H9 (cell line): ENCODE data around the gene ITM2B. TPM values are rescaled to one million over a fixed set of nuclear protein-coding genes. Genes with fewer than 3 reads are reported as not detected.
"Not testable (repeated sequence)": the region's sequence is repeated elsewhere in the genome, so short reads cannot be mapped to it uniquely, and the experiment has no call there.

Source experiments
- DNase-seq: peaks from one replicate; pipeline ENCODE4 v3.0.0-alpha.2; 2017
- H2AFZ ChIP-seq: one replicate; pipeline ENCODE4 v1.6.1; 2013; ENCODE audit warnings: mild to moderate bottlenecking, low read length, control low read depth, moderate library complexity
- H2AK5ac ChIP-seq: 2 replicates; pipeline ENCODE4 v1.6.1; 2013; ENCODE audit warnings: low read length, control low read depth, mixed read lengths; ENCODE audit not compliant: insufficient read length
- H2BK120ac ChIP-seq: one replicate; pipeline ENCODE4 v1.6.1; 2013; ENCODE audit warnings: low read depth, mild to moderate bottlenecking, low read length, control low read depth, inconsistent platforms; ENCODE audit not compliant: poor library complexity, severe bottlenecking
- H2BK12ac ChIP-seq: 2 replicates; pipeline ENCODE4 v1.6.1; 2013; ENCODE audit warnings: low read length, control low read depth, mixed read lengths, low read depth; ENCODE audit not compliant: insufficient read length
- H2BK15ac ChIP-seq: 2 replicates; pipeline ENCODE4 v1.6.1; 2013; ENCODE audit warnings: low read depth, low read length, control low read depth
- H2BK20ac ChIP-seq: one replicate; pipeline ENCODE4 v1.6.1; 2013; ENCODE audit warnings: low read depth, mild to moderate bottlenecking, low read length, control low read depth, inconsistent platforms; ENCODE audit not compliant: poor library complexity, severe bottlenecking
- H2BK5ac ChIP-seq: 2 replicates; pipeline ENCODE4 v1.6.1; 2013; ENCODE audit warnings: low read length, control low read depth, mixed read lengths; ENCODE audit not compliant: insufficient read length
- H3K14ac ChIP-seq: 2 replicates; pipeline ENCODE4 v1.6.1; 2013; ENCODE audit warnings: low read length, control low read depth; ENCODE audit not compliant: insufficient read depth
- H3K18ac ChIP-seq: 2 replicates; pipeline ENCODE4 v1.6.1; 2013; ENCODE audit warnings: low read depth, mild to moderate bottlenecking, mixed read lengths, low read length, control low read depth; ENCODE audit not compliant: insufficient read length
- H3K23ac ChIP-seq: 2 replicates; pipeline ENCODE4 v1.6.1; 2013; ENCODE audit warnings: low read length, control low read depth, mixed read lengths, low read depth; ENCODE audit not compliant: insufficient read length
- H3K23me2 ChIP-seq: 2 replicates; pipeline ENCODE4 v1.6.1; 2013; ENCODE audit warnings: low read depth, mild to moderate bottlenecking, mixed read lengths, low read length, control low read depth; ENCODE audit not compliant: insufficient read length, poor library complexity, severe bottlenecking
- H3K27ac ChIP-seq: 2 replicates; pipeline ENCODE4 v1.5.1; 2013; ENCODE audit warnings: low read length, control low read depth, mixed read lengths, low read depth; ENCODE audit not compliant: insufficient read length
- H3K27me3 ChIP-seq: 2 replicates; pipeline ENCODE4 v1.6.1; 2013; ENCODE audit warnings: low read length, control low read depth, inconsistent platforms; ENCODE audit not compliant: insufficient read depth
- H3K4ac ChIP-seq: 2 replicates; pipeline ENCODE4 v1.6.1; 2013; ENCODE audit warnings: low read depth, mild to moderate bottlenecking, control low read depth, inconsistent platforms, low read length, moderate library complexity
- H3K4me1 ChIP-seq: 2 replicates; pipeline ENCODE4 v1.6.1; 2013; ENCODE audit warnings: low read length, control low read depth, inconsistent platforms; ENCODE audit not compliant: insufficient read depth
- H3K4me2 ChIP-seq: 2 replicates; pipeline ENCODE4 v1.6.1; 2013; ENCODE audit warnings: low read length, control low read depth, mixed read lengths; ENCODE audit not compliant: insufficient read length, insufficient read depth
- H3K56ac ChIP-seq: 2 replicates; pipeline ENCODE4 v1.6.1; 2013; ENCODE audit warnings: low read depth, mild to moderate bottlenecking, mixed read lengths, low read length, control low read depth; ENCODE audit not compliant: insufficient read length
- H3K79me1 ChIP-seq: 2 replicates; pipeline ENCODE4 v1.6.1; 2013; ENCODE audit warnings: low read depth, mild to moderate bottlenecking, moderate library complexity, low read length, control low read depth, inconsistent platforms; ENCODE audit not compliant: insufficient read depth, poor library complexity, severe bottlenecking
- H3K79me2 ChIP-seq: 2 replicates; pipeline ENCODE4 v1.6.1; 2013; ENCODE audit warnings: low read length, control low read depth, inconsistent platforms; ENCODE audit not compliant: insufficient read depth
- H3K9ac ChIP-seq: 2 replicates; pipeline ENCODE4 v1.6.1; 2013; ENCODE audit warnings: low read length, control low read depth, mixed read lengths; ENCODE audit not compliant: insufficient read length; ENCODE audit errors: extremely low read depth
- H3K9me3 ChIP-seq: one replicate; pipeline ENCODE4 v1.6.1; 2013; ENCODE audit warnings: low read depth, low read length, inconsistent platforms; ENCODE audit not compliant: control insufficient read depth
- H3T11ph ChIP-seq: one replicate; pipeline ENCODE4 v1.6.1; 2013; ENCODE audit warnings: mild to moderate bottlenecking, low read length, control low read depth, inconsistent platforms
- H4K20me1 ChIP-seq: one replicate; pipeline ENCODE4 v1.6.1; 2013; ENCODE audit not compliant: control insufficient read depth, insufficient read length, insufficient read depth
- H4K5ac ChIP-seq: 2 replicates; pipeline ENCODE4 v1.6.1; 2013; ENCODE audit warnings: low read depth, mild to moderate bottlenecking, mixed read lengths, low read length, control low read depth; ENCODE audit not compliant: insufficient read length
- H4K8ac ChIP-seq: replicated peaks from 2 replicates; pipeline ENCODE4 v1.6.1; 2013; ENCODE audit warnings: low read length, control low read depth, mixed read lengths, low read depth; ENCODE audit not compliant: insufficient read length
- H4K91ac ChIP-seq: 2 replicates; pipeline ENCODE4 v1.6.1; 2013; ENCODE audit warnings: low read depth, mild to moderate bottlenecking, moderate library complexity, mixed read lengths, low read length, control low read depth; ENCODE audit not compliant: insufficient read length
- H3K27ac Mint-ChIP-seq, 3 experiments: 2 replicates in 2 of 3; 3 replicates in 1 of 3; pipeline ENCODE4 v1.8.0; 2020 to 2021; ENCODE audit warnings: mixed read lengths in 3 of 3, mild to moderate bottlenecking in 1 of 3, moderate library complexity in 1 of 3
- H3K27me3 Mint-ChIP-seq: 2 replicates; pipeline ENCODE4 v1.8.0; 2021; ENCODE audit warnings: low read depth, mild to moderate bottlenecking, moderate library complexity, mixed read lengths
- H3K36me3 Mint-ChIP-seq, 3 experiments: 2 replicates in 2 of 3; 3 replicates in 1 of 3; pipeline ENCODE4 v1.8.0; 2020 to 2021; ENCODE audit warnings: low read depth in 3 of 3, mixed read lengths in 3 of 3; ENCODE audit not compliant: insufficient read depth in 1 of 3
- H3K4me1 Mint-ChIP-seq, 2 experiments: 2 replicates each; pipeline ENCODE4 v1.8.0; 2020; ENCODE audit warnings: mixed read lengths in 2 of 2
- H3K4me3 Mint-ChIP-seq, 2 experiments: 2 replicates in 1 of 2; 3 replicates in 1 of 2; pipeline ENCODE4 v1.8.0; 2020 to 2021; ENCODE audit warnings: mild to moderate bottlenecking in 2 of 2, mixed read lengths in 2 of 2, moderate library complexity in 1 of 2
- H3K9me3 Mint-ChIP-seq, 2 experiments: 2 replicates in 1 of 2; 3 replicates in 1 of 2; pipeline ENCODE4 v1.8.0; 2020; ENCODE audit warnings: mild to moderate bottlenecking in 2 of 2, mixed read lengths in 2 of 2, moderate library complexity in 1 of 2
- CTCF ChIP-seq: fragments of 200-600 bp; sonication (generic); conservative IDR thresholded peaks from 3 replicates; pipeline ENCODE4 v1.8.0; 2021; ENCODE audit warnings: antibody characterized with exemption, mild to moderate bottlenecking
- WGBS: extraction: QIAGEN DNeasy Blood & Tissue Kit; methylation state at CpG from one replicate; pipeline ENCODE4 v1.1.7; 2013; ENCODE audit warnings: missing lambda C conversion rate, low lambda C conversion rate, mixed read lengths; ENCODE audit not compliant: insufficient read length; ENCODE audit errors: extremely low coverage; 5-methylcytosine and 5-hydroxymethylcytosine counted together
- total RNA-seq: library from RNA; stranded (reverse); gene quantifications from 2 replicates; pipeline ENCODE4 v1.2.1, GENCODE V29; 2021

The ITM2B gene
- total RNA-seq, 1 experiment from 2014 or later = 175 TPM

GRCh38 chr13:48214519-48215121, 18.4 kb upstream of the ITM2B start:
- Histone ChIP-seq H3K23me2 (no peaks in the 10 kb centered on the region), H4K91ac (no peak overlapping the region), H3K14ac (no peak overlapping the region), H3K9ac (no peak overlapping the region), H2AK5ac (no peak overlapping the region), H3K4me1 (no peaks in the 10 kb centered on the region), H2BK12ac (no peak overlapping the region), H3K27ac (no peak overlapping the region), H3K23ac (no peak overlapping the region), H3K79me1 (no peaks in the 10 kb centered on the region), H2BK5ac (no peak overlapping the region), H3K56ac (no peak overlapping the region), H4K8ac (no peak overlapping the region), H3T11ph (no peak overlapping the region), H4K5ac (no peak overlapping the region), H2BK20ac (no peak overlapping the region), H2BK15ac (no peak overlapping the region; the same call in 1 of the 2 replicates), H3K79me2 (no peaks in the 10 kb centered on the region), H2BK120ac (no peak overlapping the region), H4K20me1 (no peaks in the 10 kb centered on the region), H3K9me3 (no peaks in the 10 kb centered on the region), H3K27me3 (no peaks in the 10 kb centered on the region), H3K18ac (no peak overlapping the region), H3K4me2 (no peak overlapping the region), H3K4ac (no peak overlapping the region), H2AFZ (no peak overlapping the region)
- peaks cover 3 to 11% (median 6%) of the 10 kb centered on the region in 3 experiments; a peak in 6 of 7 replicates for H3K36me3 Mint-ChIP-seq
- peaks cover 15 to 20% of the 10 kb centered on the region in 2 experiments for H3K9me3 Mint-ChIP-seq
- no peak overlapping the region for H3K27ac Mint-ChIP-seq
- no peak for TF ChIP-seq CTCF
- no peaks in the 10 kb centered on the region; the same call in 1 of the 2 replicates for H3K27me3 Mint-ChIP-seq
- no peak overlapping the region for H3K4me3 Mint-ChIP-seq
- no peak for DNase-seq
- WGBS = no CpG with 5 or more reads among the region's 1 CpG
- H3K4me1 Mint-ChIP-seq = peaks cover 3% of the 10 kb centered on the region in 2 experiments; a peak in 2 of 4 replicates

GRCh38 chr13:48215511-48216203, 17.3 kb upstream of the ITM2B start:
- peaks cover 15 to 20% of the 10 kb centered on the region in 2 experiments for H3K9me3 Mint-ChIP-seq
- not testable (repeated sequence) for H3K9me3 ChIP-seq, H4K91ac ChIP-seq, H2AFZ ChIP-seq, H3K4me1 Mint-ChIP-seq, H3T11ph ChIP-seq, H3K27ac Mint-ChIP-seq, H3K56ac ChIP-seq, H2BK12ac ChIP-seq, H3K4me1 ChIP-seq, H2BK5ac ChIP-seq, H2BK15ac ChIP-seq, H3K79me1 ChIP-seq, H3K27ac ChIP-seq, H3K4ac ChIP-seq, H4K20me1 ChIP-seq, H2AK5ac ChIP-seq, H3K79me2 ChIP-seq, H3K23ac ChIP-seq, H2BK20ac ChIP-seq, H3K14ac ChIP-seq, H3K9ac ChIP-seq, H3K4me2 ChIP-seq, H4K8ac ChIP-seq, DNase-seq, H3K23me2 ChIP-seq, H4K5ac ChIP-seq, H3K18ac ChIP-seq, H2BK120ac ChIP-seq, H3K4me3 Mint-ChIP-seq, H3K27me3 Mint-ChIP-seq, H3K27me3 ChIP-seq
- no CpG with 5 or more reads among the region's 1 CpG for WGBS
- peaks cover 3 to 11% (median 6%) of the 10 kb centered on the region in 3 experiments; a peak in 6 of 7 replicates for H3K36me3 Mint-ChIP-seq
